Measurements from ENCODE around the gene ARHGAP8.

DNA sequence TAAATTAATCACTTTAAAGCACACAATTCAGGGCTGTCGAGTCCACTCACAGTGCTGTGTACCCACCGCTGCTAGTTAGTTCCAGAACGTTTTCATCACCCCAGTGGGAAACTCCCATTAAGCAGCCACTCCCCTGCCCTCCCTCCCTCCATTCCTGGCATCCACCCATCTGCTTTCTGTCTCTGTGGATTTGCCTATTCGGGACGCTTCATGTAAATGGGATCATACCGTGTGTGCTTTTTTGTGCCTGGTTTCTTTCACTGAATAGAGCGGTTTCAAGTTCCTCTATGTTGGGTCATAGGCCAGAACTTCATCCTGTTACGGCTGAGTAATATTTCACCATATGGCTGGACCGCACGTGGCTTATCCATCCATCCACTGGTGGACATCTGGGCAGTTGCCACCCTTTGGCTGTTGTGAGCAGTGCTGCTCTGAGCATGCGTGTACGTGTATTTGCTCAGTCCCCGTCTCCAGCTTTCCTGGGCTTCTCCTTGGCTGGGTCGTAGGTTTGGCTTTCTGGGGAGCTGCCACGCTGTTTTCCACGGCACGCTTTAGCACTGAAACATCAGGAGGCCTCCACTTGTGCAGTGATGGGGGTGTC is 30.1 kb downstream of the ARHGAP8 start:
- TF ChIP-seq, protein P1, sequence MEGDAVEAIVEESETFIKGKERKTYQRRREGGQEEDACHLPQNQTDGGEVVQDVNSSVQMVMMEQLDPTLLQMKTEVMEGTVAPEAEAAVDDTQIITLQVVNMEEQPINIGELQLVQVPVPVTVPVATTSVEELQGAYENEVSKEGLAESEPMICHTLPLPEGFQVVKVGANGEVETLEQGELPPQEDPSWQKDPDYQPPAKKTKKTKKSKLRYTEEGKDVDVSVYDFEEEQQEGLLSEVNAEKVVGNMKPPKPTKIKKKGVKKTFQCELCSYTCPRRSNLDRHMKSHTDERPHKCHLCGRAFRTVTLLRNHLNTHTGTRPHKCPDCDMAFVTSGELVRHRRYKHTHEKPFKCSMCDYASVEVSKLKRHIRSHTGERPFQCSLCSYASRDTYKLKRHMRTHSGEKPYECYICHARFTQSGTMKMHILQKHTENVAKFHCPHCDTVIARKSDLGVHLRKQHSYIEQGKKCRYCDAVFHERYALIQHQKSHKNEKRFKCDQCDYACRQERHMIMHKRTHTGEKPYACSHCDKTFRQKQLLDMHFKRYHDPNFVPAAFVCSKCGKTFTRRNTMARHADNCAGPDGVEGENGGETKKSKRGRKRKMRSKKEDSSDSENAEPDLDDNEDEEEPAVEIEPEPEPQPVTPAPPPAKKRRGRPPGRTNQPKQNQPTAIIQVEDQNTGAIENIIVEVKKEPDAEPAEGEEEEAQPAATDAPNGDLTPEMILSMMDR (IDR thresholded peaks at IDR 0.05), result no peak
- TF ChIP-seq POLR2A (IDR thresholded peaks at IDR 0.05) (no peak), EP300 (IDR thresholded peaks at IDR 0.05) (no peak)

Data from tibial nerve (tissue), 4 donors.